HG02588 (cell line): ENCODE measurements around the gene P2RX5.

Experiments used
- ATAC-seq: cut with Tn5 transposase; IDR thresholded peaks from one replicate; pipeline ENCODE4 v1.9.1; 2021; ENCODE audit warnings: mild to moderate bottlenecking, moderate library complexity; ENCODE audit not compliant: unreplicated experiment

Gene P2RX5

DNA sequence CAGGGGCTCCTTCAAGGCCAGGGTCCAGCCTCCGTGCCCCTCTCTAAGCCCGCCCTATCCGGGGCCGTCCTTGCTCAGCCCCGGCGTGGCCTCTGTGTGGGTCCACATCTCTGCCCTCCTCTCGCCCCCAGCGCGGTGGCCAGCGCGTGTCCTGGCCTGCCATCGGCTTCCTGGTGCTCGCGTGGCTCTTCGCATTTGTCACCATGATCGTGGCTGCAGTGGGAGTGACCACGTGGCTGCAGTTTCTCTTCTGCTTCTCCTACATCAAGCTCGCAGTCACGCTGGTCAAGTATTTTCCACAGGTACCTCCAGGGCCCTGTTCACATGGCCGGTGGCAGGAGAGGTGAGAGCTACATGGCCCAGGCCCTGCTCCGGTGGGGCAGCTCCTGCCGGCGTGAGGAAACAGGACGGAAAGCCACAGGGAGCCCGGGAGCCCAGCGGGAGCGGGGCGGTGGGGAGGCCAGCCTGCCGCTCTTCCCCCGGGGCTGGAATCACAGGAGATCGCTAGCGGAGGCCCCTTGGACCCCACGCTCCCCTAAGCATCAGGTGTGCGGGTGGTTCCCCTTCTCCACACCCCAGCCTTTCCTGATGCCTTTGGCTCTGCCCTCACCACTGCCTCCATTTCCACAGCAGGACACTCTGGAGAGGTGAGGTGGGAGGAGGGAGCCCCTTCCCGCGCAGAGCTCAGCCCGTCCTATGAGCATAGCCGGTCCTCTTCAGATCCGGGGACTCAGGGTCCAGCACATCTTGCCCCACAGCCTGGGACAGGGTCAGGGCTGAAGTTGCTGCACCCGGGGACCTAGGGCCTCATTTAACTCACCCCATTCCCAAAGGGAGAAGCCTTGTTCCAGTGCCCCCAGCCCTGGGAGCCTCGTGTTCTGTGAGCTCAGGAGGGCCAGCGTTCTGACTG lies 37.8 kb downstream of the P2RX5 start:
- ATAC-seq, result no peak

GRCh38 chr17:3657588-3657869 lies 38.4 kb downstream of the P2RX5 start:
- ATAC-seq, result no peak

- ATAC-seq, result no peak
Measured at GRCh38 chr17:3656755-3657587, 39.0 kb downstream of the P2RX5 start.

DNA sequence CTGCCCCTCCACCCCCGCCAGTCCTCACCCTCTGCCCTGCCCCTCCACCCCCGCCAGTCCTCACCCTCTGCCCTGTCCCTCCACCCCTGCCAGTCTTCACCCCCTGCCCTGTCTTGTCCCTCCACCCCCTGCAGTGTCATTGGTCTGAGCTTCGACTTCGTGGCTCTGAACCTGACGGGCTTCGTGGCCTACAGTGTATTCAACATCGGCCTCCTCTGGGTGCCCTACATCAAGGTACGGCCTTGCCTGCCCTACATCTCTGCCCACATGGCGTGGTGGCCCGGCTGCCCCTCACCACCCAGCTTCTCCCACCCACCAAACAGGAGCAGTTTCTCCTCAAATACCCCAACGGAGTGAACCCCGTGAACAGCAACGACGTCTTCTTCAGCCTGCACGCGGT lies 39.6 kb downstream of the P2RX5 start:
- no peak for ATAC-seq

- no peak for ATAC-seq
Measured at GRCh38 chr17:3655766-3656165, 40.2 kb downstream of the P2RX5 start.

DNA sequence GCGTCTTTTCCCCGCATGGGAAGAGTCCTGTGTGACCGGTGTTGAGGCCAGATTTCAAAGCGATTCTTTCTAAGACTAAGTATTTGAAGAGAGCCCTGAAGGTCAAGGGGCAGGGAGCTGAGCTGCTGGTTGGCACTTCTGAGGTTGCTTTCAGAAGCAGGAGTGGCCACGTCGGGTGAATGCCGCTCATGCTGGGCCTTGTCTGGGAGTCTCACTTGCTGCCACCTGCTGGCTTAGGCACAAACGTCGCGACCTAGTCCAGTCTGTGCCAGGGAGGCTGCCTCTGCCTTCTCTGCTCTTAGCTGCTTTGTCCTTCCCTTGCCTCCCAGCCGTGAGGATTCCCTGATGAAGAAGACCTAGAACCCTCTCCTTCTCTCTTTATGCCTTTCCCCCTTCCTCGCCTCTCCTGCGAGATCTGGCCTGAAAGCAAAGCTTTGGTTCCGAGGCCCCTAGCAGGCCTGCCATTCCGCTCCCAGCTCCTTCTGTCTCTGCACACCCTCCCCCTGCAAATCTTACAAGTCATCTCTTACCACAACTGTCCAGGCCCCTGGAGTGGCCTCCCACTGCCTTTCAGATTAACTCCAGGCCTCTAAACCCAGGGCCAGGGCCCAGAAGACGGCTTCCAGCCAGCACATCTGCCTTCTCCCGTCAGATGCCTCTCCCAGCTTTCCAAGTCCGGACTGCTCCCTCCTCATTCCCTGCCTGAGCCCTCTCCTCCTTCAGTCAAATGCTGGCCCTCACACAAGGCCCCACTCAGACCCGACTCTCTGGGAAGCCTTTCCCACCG lies 48.0 kb downstream of the P2RX5 start:
- no peak for ATAC-seq

DNA sequence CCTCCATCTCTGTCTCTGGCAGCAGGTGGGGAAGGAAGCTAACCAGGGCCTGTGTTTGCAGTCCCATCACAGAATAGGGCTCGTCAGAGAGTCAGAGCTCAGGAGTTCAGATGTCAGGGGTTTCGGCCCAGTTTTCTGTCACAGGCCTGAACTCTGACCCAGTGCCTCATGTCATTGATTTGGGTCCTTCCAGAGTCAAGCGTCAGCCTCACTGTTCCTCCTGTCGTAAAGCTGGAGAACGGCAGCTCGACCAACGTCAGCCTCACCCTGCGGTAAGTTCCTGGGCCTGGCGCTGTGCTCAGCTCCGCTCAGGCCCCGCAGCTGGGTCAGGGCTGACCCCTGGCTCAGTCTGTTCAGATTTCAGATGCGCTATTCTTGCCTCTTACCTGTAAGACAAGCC lies 48.7 kb downstream of the P2RX5 start:
- ATAC-seq, result no peak

GRCh38 chr17:3645310-3645709 lies 50.6 kb downstream of the P2RX5 start:
- no peak for ATAC-seq

GRCh38 chr17:3643889-3644349 lies 52.0 kb downstream of the P2RX5 start:
- no peak for ATAC-seq

DNA sequence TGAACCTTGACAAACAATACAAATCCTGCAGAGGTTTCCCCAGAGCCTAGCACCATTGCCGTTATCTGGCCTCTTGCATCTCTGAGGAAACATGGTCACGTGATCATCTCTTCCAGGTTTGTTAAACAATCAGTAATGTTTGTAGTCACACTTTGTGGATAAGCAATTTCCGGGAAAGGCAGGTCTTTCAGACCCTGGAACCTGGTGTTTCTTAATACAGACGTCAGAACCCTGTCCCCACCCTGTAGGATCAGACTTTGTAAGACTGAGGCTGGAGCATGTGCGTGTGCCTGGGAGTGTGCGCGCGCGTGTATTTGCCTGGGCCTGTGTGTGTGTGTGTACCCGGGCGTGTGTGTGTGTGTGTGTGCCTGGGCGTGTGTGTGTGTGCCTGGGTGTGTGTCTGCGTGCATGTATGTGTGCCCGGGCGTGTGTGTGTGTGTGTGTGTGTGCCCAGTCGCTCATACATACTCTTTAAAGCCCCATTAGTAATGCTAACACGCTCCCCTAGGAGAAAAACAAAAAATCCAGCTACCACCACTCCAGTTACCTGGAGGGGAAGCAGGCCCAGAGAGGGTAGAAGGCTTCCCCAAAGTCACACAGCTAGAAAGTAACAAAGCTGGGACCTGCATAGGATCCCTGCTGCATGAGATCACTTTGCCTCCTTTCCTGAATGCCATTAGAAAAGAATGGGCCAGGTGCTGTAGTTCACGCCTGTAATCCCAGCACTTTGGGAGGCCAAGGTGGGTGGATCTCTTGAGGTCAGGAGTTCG lies 54.1 kb downstream of the P2RX5 start:
- ATAC-seq, result no peak

- no peak for ATAC-seq
Measured at GRCh38 chr17:3641014-3641413, 54.9 kb downstream of the P2RX5 start.

GRCh38 chr17:3639981-3640596 lies 55.9 kb downstream of the P2RX5 start:
- ATAC-seq, result no peak

GRCh38 chr17:3636908-3637373 lies 59.0 kb downstream of the P2RX5 start:
- peak; percentile 9 for ATAC-seq

GRCh38 chr17:3636154-3636907 lies 59.6 kb downstream of the P2RX5 start, which contains the start of the genes CTNS and SHPK:
CTNS (plus strand) TSS chr17:3636760; CDS start chr17:3640207, 3,447 bp downstream.
SHPK (minus strand) TSS chr17:3636250; CDS start chr17:3636219, 31 bp downstream.
- peak; percentile 91 for ATAC-seq

- no peak for ATAC-seq
Measured at GRCh38 chr17:3635474-3636153, 60.3 kb downstream of the P2RX5 start.

DNA sequence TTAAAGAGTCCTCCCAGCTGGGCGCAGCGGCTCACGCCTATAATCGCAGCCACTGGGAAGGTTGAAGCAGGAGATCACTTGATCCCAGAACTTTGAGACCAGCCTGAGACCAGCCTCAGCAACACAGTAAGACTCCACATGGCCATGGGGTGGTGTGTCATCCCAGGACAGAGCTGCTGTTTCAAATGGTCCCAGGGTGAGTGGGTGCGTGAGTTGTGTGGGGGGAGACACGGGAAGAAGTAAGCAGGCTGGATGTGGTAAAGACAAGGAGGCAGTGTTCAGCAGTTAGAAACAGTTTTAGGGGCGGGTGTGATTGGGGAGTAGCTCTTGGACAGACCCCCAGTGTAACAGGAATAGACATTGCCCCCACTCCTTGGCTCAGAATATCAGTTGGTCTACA lies 63.7 kb downstream of the P2RX5 start:
- ATAC-seq, result no peak

- no peak for ATAC-seq
Measured at GRCh38 chr17:3630781-3631180, 65.2 kb downstream of the P2RX5 start.

GRCh38 chr17:3627769-3628167 lies 68.2 kb downstream of the P2RX5 start:
- no peak for ATAC-seq
